ENCODE results near the gene PLEK.

GRCh38 chr2:68412127-68412819, 47.2 kb downstream of the PLEK start:
- TF ChIP-seq POLR2A (IDR thresholded peaks at IDR 0.05): no peak
- no peak for TF ChIP-seq CTCF (IDR thresholded peaks at IDR 0.05)
